Adrenal gland (tissue), 12 donors: ENCODE data around the gene PIAS4. TPM values are rescaled to one million over a fixed set of nuclear protein-coding genes. Genes with fewer than 3 reads are reported as not detected.

Experiments used
- DNase-seq, 7 donors: peaks; one replicate each; pipeline ENCODE4 v3.0.0-alpha.2; 2019 to 2020
- H3K27ac ChIP-seq, 5 donors: fragments of 200-600 bp; sonication (generic) in 4 of 5; 1 replicate in 3 of 5; 2 replicates in 2 of 5; pipeline versions ENCODE4 v1.5.1 to v1.8.0; 2016 to 2020; ENCODE audit warnings: mild to moderate bottlenecking in 1 of 5
- H3K27me3 ChIP-seq: fragments of 200-600 bp; 2 replicates; pipeline ENCODE4 v1.8.0; 2021
- H3K36me3 ChIP-seq, 2 donors: fragments of 200-600 bp; replicated peaks in 1 of 2; 1 replicate in 1 of 2; 2 replicates in 1 of 2; pipeline versions ENCODE4 v1.5.1 to v1.8.0; 2018 to 2022
- H3K4me1 ChIP-seq, 2 donors: fragments of 200-600 bp; replicated peaks in 1 of 2; 1 replicate in 1 of 2; 2 replicates in 1 of 2; pipeline versions ENCODE4 v1.5.1 to v1.8.0; 2018 to 2021
- H3K4me3 ChIP-seq, 4 donors: fragments of 200-600 bp; sonication (generic) in 3 of 4; one replicate each; pipeline ENCODE4 v1.5.1; 2016 to 2018
- H3K9me3 ChIP-seq, 3 donors: fragments of 200-600 bp; sonication (generic) in 1 of 3; replicated peaks in 1 of 3; 1 replicate in 2 of 3; 2 replicates in 1 of 3; pipeline versions ENCODE4 v1.5.1 to v1.8.0; 2016 to 2021
- CTCF ChIP-seq, 6 experiments: fragments of 450-650 bp in 4 of 6; fragments of 200-600 bp in 2 of 6; sonication (generic) in 1 of 6; IDR thresholded peaks; 1 replicate in 5 of 6; 2 replicates in 1 of 6; pipeline versions ENCODE4 v1.5.1 to v1.8.0; 2016 to 2021; ENCODE audit warnings: antibody characterized with exemption in 6 of 6, mild to moderate bottlenecking in 2 of 6, moderate library complexity in 1 of 6
- POLR2A ChIP-seq, 2 donors: fragments of 450-650 bp; IDR thresholded peaks; one replicate each; pipeline ENCODE4 v1.6.1; 2017; ENCODE audit warnings: antibody characterized with exemption in 2 of 2, mild to moderate bottlenecking in 2 of 2, moderate library complexity in 1 of 2
- WGBS, 4 donors: extraction: QIAGEN DNeasy Blood & Tissue Kit in 2 of 4; methylation state at CpG; one replicate each; pipeline versions ENCODE4 v1.1.5 to v1.1.7; 2013 to 2017; 5-methylcytosine and 5-hydroxymethylcytosine counted together
- intact Hi-C, 2 donors: fragments of 100-400 bp; cut with DNase I; formaldehyde crosslinking; loops; one replicate each; pipeline versions ENCODE4 v1.14.1 to v1.15.0; 2022 to 2023
- polyA plus RNA-seq, 3 donors: library from polyadenylated mRNA; stranded (reverse); fragments of 200-250 nt in 2 of 3; fragments of 350-450 nt in 1 of 3; fragmentation: Illumina TruSeq in 1 of 3; extraction: RNeasy Lipid Tissue Mini Kit (QIAGEN cat#74804) in 1 of 3; gene quantifications; one replicate each; pipeline ENCODE4 v1.2.3, GENCODE V29; 2013 to 2014
- total RNA-seq, 9 donors: library from RNA; depleted of rRNA in 4 of 9; stranded (reverse); fragments of >200 nt in 4 of 9; fragments of 120-200 nt in 1 of 9; fragmentation: NEBNext Ultra II Directional in 1 of 9; extraction: Animal tissue kit (Norgen Biotek cat#: 25700) in 1 of 9; gene quantifications; one replicate each; pipeline versions ENCODE4 v1.1.0 to v1.2.4, GENCODE V29; 2013 to 2023
- donor health status: healthy with polysubstance abuse.
- donor health status: Bipolar disorder and iron deficiency.
- donor health status: DM: yes; HTN: yes; CAD: no.
- donor health status: DM: no; HTN: no; CAD: no.
- donor health status: DM: no; HTN: no; CAD: no.
- donor health status: DM: yes; HTN: yes; CAD: no.

Gene PIAS4
- total and polyA plus RNA-seq, 12 donors: 13.7 to 40.7 (median 22.5) TPM

DNA sequence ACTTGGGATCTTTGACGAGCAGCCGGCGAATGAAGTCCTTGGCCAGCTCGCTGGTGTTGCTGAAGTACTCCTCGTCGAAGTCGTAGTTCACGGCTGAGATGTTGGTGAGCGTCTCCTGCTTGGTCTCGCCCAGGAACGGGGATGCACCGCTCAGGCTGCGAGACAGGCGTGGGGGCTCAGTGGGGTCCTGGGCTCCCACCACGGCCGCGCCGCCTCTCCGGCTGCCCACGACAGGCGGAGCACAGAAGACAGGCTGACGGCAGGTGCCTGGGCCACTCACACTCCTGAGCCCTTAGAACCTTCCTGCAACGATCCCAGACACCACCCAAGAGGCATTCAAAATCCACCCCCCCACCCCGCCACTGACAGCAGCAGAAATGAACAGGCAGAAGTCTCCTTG lies 46.5 kb upstream of the PIAS4 start:
- no peak overlapping the region for H3K27ac ChIP-seq
- H3K4me3 ChIP-seq: no peak overlapping the region
- DNase-seq: no peak
- no peaks in the 10 kb centered on the region for H3K9me3 ChIP-seq
- TF ChIP-seq POLR2A (IDR thresholded peaks at IDR 0.05): no peak
- TF ChIP-seq CTCF (IDR thresholded peaks at IDR 0.05): no peak
- 80 to 95% (median 93%) methylated on average over 1 to 24 of the region's 24 CpGs for WGBS, 4 donors
- no peaks in the 10 kb centered on the region for H3K4me1 ChIP-seq
- H3K27me3 ChIP-seq: no peaks in the 10 kb centered on the region
- peaks cover 0 to 81% of the 10 kb centered on the region in 2 donors for H3K36me3 ChIP-seq
- intact Hi-C loops: no loop called here

DNA sequence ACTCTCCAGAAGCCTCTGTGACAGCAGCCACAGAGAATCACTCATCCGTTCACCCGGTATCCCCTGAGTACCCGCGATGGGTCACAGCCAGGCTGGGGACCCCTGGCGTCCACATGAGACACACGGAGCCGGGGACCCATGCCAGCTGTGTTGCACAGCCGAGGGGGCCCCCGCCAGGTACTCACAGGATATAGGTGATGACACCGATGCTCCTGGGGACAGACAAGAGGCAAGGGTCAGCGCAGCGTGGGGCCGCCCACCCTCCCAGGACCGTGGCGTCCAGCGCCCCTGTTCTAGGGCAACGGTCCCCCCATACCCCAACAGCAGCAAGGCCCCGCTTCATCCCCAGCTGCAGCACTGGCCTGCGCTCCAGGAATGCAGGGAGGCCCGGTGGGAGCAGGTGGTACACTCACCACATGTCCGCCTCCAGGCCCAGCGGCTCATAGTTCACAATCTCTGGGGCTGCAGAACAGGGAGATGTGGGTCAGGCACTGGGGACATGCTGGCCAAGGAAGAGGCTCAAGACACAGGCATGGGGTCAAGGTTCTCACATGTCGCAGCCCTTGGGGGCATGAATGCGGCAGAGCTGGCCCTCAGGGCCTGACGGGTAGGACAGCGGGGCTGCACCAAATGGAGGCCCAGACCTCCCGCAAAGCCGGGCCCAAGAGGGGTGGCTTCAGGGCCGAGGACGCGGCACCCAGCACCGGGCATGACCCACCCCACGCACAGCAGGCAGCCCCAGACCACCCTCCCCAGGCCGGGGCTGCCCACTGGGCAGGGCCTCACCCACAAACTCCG lies 43.9 kb upstream of the PIAS4 start:
- Histone ChIP-seq H3K4me1 (peaks cover 0 to 9% of the 10 kb centered on the region in 2 donors), H3K36me3 (peaks cover 0 to 95% of the 10 kb centered on the region in 2 donors), H3K27me3 (no peaks in the 10 kb centered on the region), H3K4me3 (no peak overlapping the region), H3K9me3 (no peaks in the 10 kb centered on the region), H3K27ac (no peak overlapping the region)
- no peak for TF ChIP-seq POLR2A (IDR thresholded peaks at IDR 0.05)
- TF ChIP-seq CTCF (IDR thresholded peaks at IDR 0.05): no peak
- intact Hi-C loops: no loop called here
- 93 to 97% (median 95%) methylated on average over 11 to 35 of the region's 35 CpGs for WGBS, 4 donors
- DNase-seq: peak in 2 of 7 donors; percentile 4 to 19

- Histone ChIP-seq H3K27ac (no peak overlapping the region), H3K4me3 (no peak overlapping the region), H3K36me3 (peaks cover 0 to 93% of the 10 kb centered on the region in 2 donors), H3K27me3 (no peaks in the 10 kb centered on the region), H3K4me1 (peaks cover under 1 to 18% of the 10 kb centered on the region in 2 donors), H3K9me3 (no peaks in the 10 kb centered on the region)
- intact Hi-C loops: no loop called here
- WGBS, 4 donors: 83 to 93% (median 91%) methylated on average over 26 to 60 of the region's 60 CpGs
- peak in 3 of 7 donors; percentile 9 to 18 (median 17) for DNase-seq
- TF ChIP-seq CTCF (IDR thresholded peaks at IDR 0.05): no peak
Measured at GRCh38 chr19:3964256-3965194, 43.0 kb upstream of the PIAS4 start.
